IMR-90 (cell line): ENCODE results near the gene STAC2. TPM values are rescaled to one million over a fixed set of nuclear protein-coding genes. Genes with fewer than 3 reads are reported as not detected.

Source experiments
- ATAC-seq: fragments of 200-7000 bp; cut with Tn5 transposase; 2 replicates; pipeline ENCODE4 v1.9.1; 2020; ENCODE audit warnings: low read depth, mild to moderate bottlenecking, moderate library complexity
- BruUV-seq: library from RNA; stranded (reverse); fragments of 400-500 nt; replicated peaks from 2 replicates; lab custom pipeline; 2021; lab: Mats Ljungman, UMichigan
- CTCF ChIA-PET: fragments of 300-600 bp; formaldehyde crosslinking; extraction: SDS; loops from one replicate; lab custom pipeline; 2021; ENCODE audit warnings: antibody characterized with exemption; lab: Yijun Ruan, JAX
- POLR2A ChIA-PET: fragments of 300-600 bp; sonication (Branson Sonifier 250); formaldehyde crosslinking; loops from one replicate; lab custom pipeline; 2022; ENCODE audit warnings: antibody characterized with exemption; ENCODE audit not compliant: unreplicated experiment; lab: Charles Lee
- DNase-seq: peaks from one replicate; pipeline ENCODE4 v3.0.0; 2013
- H2AFZ ChIP-seq: replicated peaks from 2 replicates; pipeline ENCODE3; 2013; ENCODE audit warnings: low read length, mild to moderate bottlenecking; ENCODE audit not compliant: poor library complexity
- H2AK5ac ChIP-seq: 2 replicates; pipeline ENCODE4 v1.6.1; 2013; ENCODE audit warnings: low read depth, low read length, inconsistent platforms
- H2AK9ac ChIP-seq: replicated peaks from 2 replicates; pipeline ENCODE3; 2013; ENCODE audit warnings: mild to moderate bottlenecking, low read depth, low read length, moderate library complexity; ENCODE audit not compliant: poor library complexity
- H2BK120ac ChIP-seq: 2 replicates; pipeline ENCODE4 v1.6.1; 2013; ENCODE audit warnings: low read depth, low read length, inconsistent platforms
- H2BK15ac ChIP-seq: 3 replicates; pipeline ENCODE4 v1.6.1; 2013; ENCODE audit warnings: low read depth, low read length, inconsistent platforms
- H2BK20ac ChIP-seq: 2 replicates; pipeline ENCODE4 v1.6.1; 2013; ENCODE audit warnings: low read depth, mild to moderate bottlenecking, inconsistent platforms, low read length, moderate library complexity
- H2BK5ac ChIP-seq: 2 replicates; pipeline ENCODE4 v1.6.1; 2013; ENCODE audit warnings: mild to moderate bottlenecking, low read depth, low read length, inconsistent platforms; ENCODE audit not compliant: poor library complexity, severe bottlenecking
- H3K14ac ChIP-seq: replicated peaks from 2 replicates; pipeline ENCODE4 v1.6.1; 2013; ENCODE audit warnings: low read depth, low read length, inconsistent platforms
- H3K18ac ChIP-seq: 2 replicates; pipeline ENCODE4 v1.6.1; 2013; ENCODE audit warnings: low read depth, low read length, control low read depth
- H3K23ac ChIP-seq: 2 replicates; pipeline ENCODE4 v1.6.1; 2013; ENCODE audit warnings: low read depth, low read length, inconsistent platforms
- H3K27ac ChIP-seq: 2 replicates; pipeline ENCODE4 v1.5.1; 2013; ENCODE audit warnings: mild to moderate bottlenecking, control low read depth, low read length; ENCODE audit not compliant: insufficient read depth
- H3K27me3 ChIP-seq: 2 replicates; pipeline ENCODE4 v1.6.1; 2013; ENCODE audit warnings: low read length; ENCODE audit not compliant: control insufficient read depth, insufficient read depth
- H3K36me3 ChIP-seq: 2 replicates; pipeline ENCODE4 v1.6.1; 2013; ENCODE audit warnings: low read length, mixed read lengths; ENCODE audit not compliant: control insufficient read depth, insufficient read depth
- H3K4ac ChIP-seq: 2 replicates; pipeline ENCODE4 v1.6.1; 2013; ENCODE audit warnings: low read depth, low read length, inconsistent platforms
- H3K4me1 ChIP-seq: 2 replicates; pipeline ENCODE4 v1.6.1; 2013; ENCODE audit warnings: low read length, mixed read lengths; ENCODE audit not compliant: control insufficient read depth, insufficient read depth
- H3K4me2 ChIP-seq: 2 replicates; pipeline ENCODE4 v1.6.1; 2013; ENCODE audit warnings: low read depth, mild to moderate bottlenecking, control low read depth, low read length, moderate library complexity
- H3K4me3 ChIP-seq: 2 replicates; pipeline ENCODE4 v1.5.1; 2013; ENCODE audit warnings: low read depth, mild to moderate bottlenecking, control low read depth, low read length, moderate library complexity; ENCODE audit not compliant: insufficient read depth
- H3K56ac ChIP-seq: 2 replicates; pipeline ENCODE4 v1.6.1; 2013; ENCODE audit warnings: low read length, inconsistent platforms; ENCODE audit not compliant: insufficient read depth; ENCODE audit errors: extremely low read depth
- H3K79me1 ChIP-seq, 2 experiments: 2 replicates each; pipeline ENCODE4 v1.6.1; 2013; ENCODE audit warnings: low read length in 2 of 2, inconsistent platforms in 1 of 2, low read depth in 1 of 2
- H3K9ac ChIP-seq: 2 replicates; pipeline ENCODE4 v1.6.1; 2013; ENCODE audit warnings: low read depth, low read length, control low read depth
- H3K9me1 ChIP-seq: 2 replicates; pipeline ENCODE4 v1.6.1; 2013; ENCODE audit warnings: low read length, inconsistent platforms; ENCODE audit not compliant: insufficient read depth
- H3K9me3 ChIP-seq: 2 replicates; pipeline ENCODE4 v1.6.1; 2013; ENCODE audit warnings: low read length; ENCODE audit not compliant: control insufficient read depth, insufficient read depth
- H4K20me1 ChIP-seq: 2 replicates; pipeline ENCODE4 v1.6.1; 2013; ENCODE audit warnings: low read length, inconsistent platforms; ENCODE audit not compliant: insufficient read depth
- H4K5ac ChIP-seq: 2 replicates; pipeline ENCODE4 v1.6.1; 2013; ENCODE audit warnings: mild to moderate bottlenecking, low read depth, low read length, control low read depth
- H4K8ac ChIP-seq, 2 experiments: 2 replicates each; pipeline ENCODE4 v1.6.1; 2013; ENCODE audit warnings: low read depth in 2 of 2, low read length in 2 of 2, control low read depth in 1 of 2, inconsistent platforms in 1 of 2
- H4K91ac ChIP-seq: 2 replicates; pipeline ENCODE4 v1.6.1; 2013; ENCODE audit warnings: low read depth, low read length, inconsistent platforms; ENCODE audit not compliant: insufficient read depth
- CHD1 ChIP-seq: IDR thresholded peaks from 2 replicates; pipeline ENCODE4 v1.6.1; 2012; ENCODE audit warnings: low read depth, low read length, improper control_type of control experiment
- CTCF ChIP-seq: conservative IDR thresholded peaks from 2 replicates; pipeline ENCODE4 v1.5.1; 2012; ENCODE audit warnings: mild to moderate bottlenecking, low read depth, low read length, improper control_type of control experiment
- ELK1 ChIP-seq: fragments of 150-350 bp; IDR thresholded peaks from 2 replicates; pipeline ENCODE4 v1.6.1; 2016; ENCODE audit warnings: low read depth, mild to moderate bottlenecking, low read length, moderate library complexity, borderline replicate concordance
- FOS ChIP-seq: fragments of 150-350 bp; IDR thresholded peaks from 2 replicates; pipeline ENCODE4 v1.6.1; 2016; ENCODE audit warnings: low read depth, low read length
- POLR2A ChIP-seq: IDR thresholded peaks from 2 replicates; pipeline ENCODE4 v1.6.1; 2012; ENCODE audit warnings: mild to moderate bottlenecking, low read depth, low read length
- RAD21 ChIP-seq: IDR thresholded peaks from 2 replicates; pipeline ENCODE4 v1.6.1; 2012; ENCODE audit warnings: low read length, improper control_type of control experiment
- RFX5 ChIP-seq: IDR thresholded peaks from 2 replicates; pipeline ENCODE4 v1.8.0; 2012; ENCODE audit warnings: low read depth, mild to moderate bottlenecking, low read length, moderate library complexity
- USF2 ChIP-seq: fragments of 150-350 bp; IDR thresholded peaks from 2 replicates; pipeline ENCODE4 v1.6.1; 2017; ENCODE audit warnings: mild to moderate bottlenecking, antibody characterized with exemption, low read length, low read depth
- WGBS, 2 experiments: methylation state at CpG; one replicate each; pipeline versions ENCODE4 v1.1.5 to v1.1.7; 2013; ENCODE audit warnings: missing lambda C conversion rate in 2 of 2; ENCODE audit not compliant: insufficient read length in 1 of 2; ENCODE audit errors: extremely low coverage in 2 of 2; 5-methylcytosine and 5-hydroxymethylcytosine counted together
- dilution Hi-C: fragments of 300-500 bp; cut with HindIII; formaldehyde crosslinking; loops from one replicate; pipeline ENCODE4 v1.14.3; 2018; ENCODE audit warnings: low sequenced_read_pairs; ENCODE audit not compliant: unreplicated experiment
- in situ Hi-C: fragments of 300-500 bp; cut with MboI; formaldehyde crosslinking; loops from 3 replicates; pipeline ENCODE4 v1.14.3; 2019; ENCODE audit warnings: low sequenced_read_pairs, inconsistent platforms, mixed read lengths
- intact Hi-C: fragments of 100-400 bp; cut with micrococcal nuclease; formaldehyde crosslinking; loops from 2 replicates; pipeline ENCODE4 v1.10.0; 2022
- polyA plus RNA-seq, 3 experiments: library from polyadenylated mRNA; depleted of rRNA; stranded (reverse); fragments of >200 nt; gene quantifications; 2 replicates each; pipeline ENCODE4 v1.2.3, GENCODE V29; 2012; ENCODE audit warnings: low replicate concordance in 1 of 3
- total RNA-seq: library from RNA; depleted of rRNA; stranded (reverse); fragments of >200 nt; gene quantifications from 2 replicates; pipeline ENCODE4 v1.2.3, GENCODE V29; 2012

The STAC2 gene
- total and polyA plus RNA-seq, 2 of the 4 experiments (the other 2 are of a cell fraction) = 0.02 TPM; not detected in 1

GRCh38 chr17:39222866-39223834 lies 2.6 kb downstream of the STAC2 start:
- H3K4me2 ChIP-seq = no peak overlapping the region
- H3K56ac ChIP-seq = no peak overlapping the region
- H2AFZ ChIP-seq = no peak overlapping the region
- H4K8ac ChIP-seq = no peak overlapping the region
- no peak overlapping the region for H2BK5ac ChIP-seq
- H2AK5ac ChIP-seq = no peak overlapping the region
- H3K9me1 ChIP-seq = no peaks in the 10 kb centered on the region
- no peak for TF ChIP-seq RAD21
- no peak for TF ChIP-seq POLR2A
- TF ChIP-seq ELK1 = no peak
- no peak for TF ChIP-seq CHD1
- TF ChIP-seq RFX5 = no peak
- no peak for TF ChIP-seq CTCF
- no peak for TF ChIP-seq USF2
- TF ChIP-seq FOS = no peak
- no peak overlapping the region for H3K4me3 ChIP-seq
- H3K27me3 ChIP-seq = peaks cover 70% of the 10 kb centered on the region
- H3K18ac ChIP-seq = no peak overlapping the region
- no peak overlapping the region for H2BK20ac ChIP-seq
- ATAC-seq = no peak
- H3K14ac ChIP-seq = no peak overlapping the region
- H3K36me3 ChIP-seq = no peaks in the 10 kb centered on the region
- intact Hi-C loops = no loop called here
- in situ Hi-C loops = no loop called here
- H3K27ac ChIP-seq = no peak overlapping the region
- peaks cover 4% of the 10 kb centered on the region; the same call in 1 of the 2 replicates for H3K4me1 ChIP-seq
- no peak overlapping the region for H3K4ac ChIP-seq
- no peak overlapping the region for H3K23ac ChIP-seq
- no TSS peak for BruUV-seq
- H2BK120ac ChIP-seq = no peak overlapping the region
- POLR2A ChIA-PET = no interaction called here
- dilution Hi-C loops = no loop called here
- no peak overlapping the region for H2AK9ac ChIP-seq
- H3K9ac ChIP-seq = no peak overlapping the region
- DNase-seq = no peak
- H4K91ac ChIP-seq = no peak overlapping the region
- WGBS, 2 experiments = 83% methylated on average over 2 of the region's 9 CpGs; no CpG with 5 or more reads in 1 of the 2 experiments
- no peaks in the 10 kb centered on the region for H3K79me1 ChIP-seq
- no peaks in the 10 kb centered on the region for H4K20me1 ChIP-seq
- CTCF ChIA-PET = interaction anchor here (1.1 kb wide), 1 partner anchor 12 kb away, joined by 3 read pairs; no protein-coding TSS in a partner anchor
- no peaks in the 10 kb centered on the region for H3K9me3 ChIP-seq
- no peak overlapping the region for H4K5ac ChIP-seq
- no peak overlapping the region for H2BK15ac ChIP-seq
